GM23248 (cell line): ENCODE results near the gene COL7A1. TPM values are rescaled to one million over a fixed set of nuclear protein-coding genes. Genes with fewer than 3 reads are reported as not detected.

Source experiments
- DNase-seq: peaks from one replicate; pipeline ENCODE4 v3.0.0-alpha.2; 2015
- H2AFZ ChIP-seq: fragments of 200-600 bp; sonication (generic); 2 replicates; pipeline ENCODE4 v1.6.1; 2016; ENCODE audit warnings: antibody characterized with exemption
- H3F3A ChIP-seq: fragments of 200-600 bp; sonication (generic); 2 replicates; pipeline ENCODE4 v1.6.1; 2016; ENCODE audit warnings: mild to moderate bottlenecking, antibody characterized with exemption, mixed run types; ENCODE audit not compliant: insufficient read depth
- H3K27ac ChIP-seq: fragments of 200-600 bp; sonication (generic); 2 replicates; pipeline ENCODE4 v1.5.1; 2016; ENCODE audit warnings: mild to moderate bottlenecking
- H3K27me3 ChIP-seq: fragments of 200-600 bp; sonication (generic); replicated peaks from 2 replicates; pipeline ENCODE4 v1.6.1; 2016; ENCODE audit warnings: mild to moderate bottlenecking; ENCODE audit not compliant: insufficient read depth
- H3K36me3 ChIP-seq: fragments of 200-600 bp; sonication (generic); 2 replicates; pipeline ENCODE4 v1.6.1; 2016; ENCODE audit warnings: low read depth, mild to moderate bottlenecking
- H3K4me1 ChIP-seq: fragments of 200-600 bp; sonication (generic); 2 replicates; pipeline ENCODE4 v1.6.1; 2016; ENCODE audit warnings: mild to moderate bottlenecking; ENCODE audit not compliant: insufficient read depth
- H3K4me2 ChIP-seq: fragments of 200-600 bp; sonication (generic); one replicate; pipeline ENCODE4 v1.6.1; 2016; ENCODE audit warnings: mild to moderate bottlenecking; ENCODE audit not compliant: unreplicated experiment
- H3K4me3 ChIP-seq: fragments of 200-600 bp; sonication (generic); 2 replicates; pipeline ENCODE4 v1.5.1; 2016; ENCODE audit warnings: mild to moderate bottlenecking
- H3K79me2 ChIP-seq: fragments of 200-600 bp; sonication (generic); 2 replicates; pipeline ENCODE4 v1.6.1; 2016; ENCODE audit warnings: mild to moderate bottlenecking; ENCODE audit not compliant: insufficient read depth
- H3K9ac ChIP-seq: fragments of 200-600 bp; sonication (generic); 2 replicates; pipeline ENCODE4 v1.6.1; 2016; ENCODE audit warnings: mild to moderate bottlenecking
- H3K9me2 ChIP-seq: fragments of 200-600 bp; sonication (generic); 2 replicates; pipeline ENCODE4 v1.6.1; 2016; ENCODE audit warnings: mixed run types, mild to moderate bottlenecking, moderate library complexity; ENCODE audit not compliant: insufficient read depth
- H3K9me3 ChIP-seq: fragments of 200-600 bp; sonication (generic); one replicate; pipeline ENCODE4 v1.6.1; 2017; ENCODE audit warnings: low read depth
- H4K20me1 ChIP-seq: fragments of 200-600 bp; sonication (generic); 2 replicates; pipeline ENCODE4 v1.6.0; 2016; ENCODE audit not compliant: insufficient read depth
- EZH2 ChIP-seq: fragments of 200-600 bp; sonication (generic); IDR thresholded peaks from 2 replicates; pipeline ENCODE4 v1.6.1; 2018; ENCODE audit warnings: antibody characterized with exemption, mild to moderate bottlenecking; ENCODE audit not compliant: insufficient read depth, poor library complexity, severe bottlenecking
- EZH2phosphoT487 ChIP-seq: fragments of 200-600 bp; sonication (generic); IDR thresholded peaks from 2 replicates; pipeline ENCODE4 v1.6.1; 2018; ENCODE audit warnings: antibody characterized with exemption, moderate library complexity, mild to moderate bottlenecking, low read depth; ENCODE audit not compliant: insufficient read depth
- WGBS, 2 experiments: methylation state at CpG; one replicate each; pipeline ENCODE4 v1.1.6; 2015 to 2017; ENCODE audit warnings: low lambda C conversion rate in 2 of 2, low coverage in 1 of 2; ENCODE audit errors: missing lambda C conversion rate in 2 of 2; 5-methylcytosine and 5-hydroxymethylcytosine counted together
- in situ Hi-C: fragments of 300-500 bp; cut with MboI; formaldehyde crosslinking; loops from 2 replicates; pipeline ENCODE4 v1.15.0; 2020
- polyA plus RNA-seq: library from polyadenylated mRNA; unstranded; fragments of >200 nt; fragmentation: Nextera tagmentation; extraction: Ambion mirVana; gene quantifications from 2 replicates; pipeline ENCODE4 v1.2.1, GENCODE V29; 2016
- total RNA-seq: library from RNA; depleted of rRNA; stranded (reverse); fragments of >200 nt; shearing (Covaris generic); gene quantifications from 2 replicates; pipeline ENCODE4 v1.2.3, GENCODE V29; 2014

COL7A1 gene
- total and polyA plus RNA-seq, 2 experiments from 2014 or later: 11.2 to 33.6 TPM

- H3F3A ChIP-seq: 0 out of 2 replicates have a peak, but pooled peaks cover 4% of the 10 kb centered on the region
- H2AFZ ChIP-seq: no peak overlapping the region
- peaks cover 10% of the 10 kb centered on the region for H3K79me2 ChIP-seq
- no peak for DNase-seq
- peak overlapping the region; percentile 72; the same call in 1 of the 2 replicates for H3K9ac ChIP-seq
- TF ChIP-seq EZH2phosphoT487: no peak
- TF ChIP-seq EZH2: no peak
- H3K4me3 ChIP-seq: peak overlapping the region; percentile 71
- H3K9me2 ChIP-seq: no peaks in the 10 kb centered on the region
- H4K20me1 ChIP-seq: no peaks in the 10 kb centered on the region
- H3K9me3 ChIP-seq: no peaks in the 10 kb centered on the region
- WGBS, 2 experiments: 88 to 91% methylated on average over 10 of the region's 10 CpGs
- in situ Hi-C loops: no loop called here
- H3K27me3 ChIP-seq: no peaks in the 10 kb centered on the region
- H3K36me3 ChIP-seq: no peaks in the 10 kb centered on the region
- H3K27ac ChIP-seq: no peak overlapping the region
- peaks cover 11% of the 10 kb centered on the region for H3K4me1 ChIP-seq
- peak overlapping the region; percentile 78 for H3K4me2 ChIP-seq
These were observed 39.7 kb downstream of the COL7A1 start for GRCh38 chr3:48555231-48555948.

- Histone ChIP-seq H3K36me3 (no peaks in the 10 kb centered on the region), H3K4me3 (no peak overlapping the region), H3K4me2 (no peak overlapping the region), H4K20me1 (no peaks in the 10 kb centered on the region), H3K9me3 (no peaks in the 10 kb centered on the region), H2AFZ (no peak overlapping the region), H3K4me1 (peaks cover 5% of the 10 kb centered on the region; the same call in 1 of the 2 replicates), H3K9me2 (no peaks in the 10 kb centered on the region), H3K27me3 (no peaks in the 10 kb centered on the region), H3K9ac (no peak overlapping the region), H3K79me2 (peaks cover 10% of the 10 kb centered on the region), H3F3A (0 out of 2 replicates have a peak, but pooled peaks cover 5% of the 10 kb centered on the region), H3K27ac (no peak overlapping the region)
- 84 to 85% methylated on average over 14 of the region's 14 CpGs for WGBS, 2 experiments
- no peak for DNase-seq
- in situ Hi-C loops: loop anchor here (5.0 kb wide), 1 partner anchor 87 kb away; a partner anchor contains a TSS
- no peak for TF ChIP-seq EZH2phosphoT487
- TF ChIP-seq EZH2: no peak
These were observed 41.0 kb downstream of the COL7A1 start for GRCh38 chr3:48553886-48554845.

GRCh38 chr3:48553361-48553760, 41.8 kb downstream of the COL7A1 start:
- no peak overlapping the region for H2AFZ ChIP-seq
- H4K20me1 ChIP-seq: no peaks in the 10 kb centered on the region
- H3K9ac ChIP-seq: no peak overlapping the region
- H3K36me3 ChIP-seq: no peaks in the 10 kb centered on the region
- peaks cover 10% of the 10 kb centered on the region for H3K79me2 ChIP-seq
- H3K4me2 ChIP-seq: no peak overlapping the region
- H3F3A ChIP-seq: 0 out of 2 replicates have a peak, but pooled peaks cover 6% of the 10 kb centered on the region
- H3K4me1 ChIP-seq: peaks cover 5% of the 10 kb centered on the region; the same call in 1 of the 2 replicates
- in situ Hi-C loops: loop anchor here (5.0 kb wide), 1 partner anchor 86 kb away; a partner anchor contains a TSS
- H3K9me2 ChIP-seq: no peaks in the 10 kb centered on the region
- H3K4me3 ChIP-seq: no peak overlapping the region
- no peak for DNase-seq
- no peaks in the 10 kb centered on the region for H3K9me3 ChIP-seq
- no peaks in the 10 kb centered on the region for H3K27me3 ChIP-seq
- H3K27ac ChIP-seq: no peak overlapping the region
- 83 to 84% methylated on average over 4 to 5 of the region's 5 CpGs for WGBS, 2 experiments
- no peak for TF ChIP-seq EZH2phosphoT487
- no peak for TF ChIP-seq EZH2
